Panc1 (cell line): ENCODE measurements around the gene SYTL3. TPM values are rescaled to one million over a fixed set of nuclear protein-coding genes. Genes with fewer than 3 reads are reported as not detected.

Experiments used
- ATAC-seq: fragments of 200-7000 bp; cut with Tn5 transposase; 2 replicates; pipeline ENCODE4 v1.9.1; 2020; ENCODE audit warnings: mild to moderate bottlenecking, moderate library complexity
- BruUV-seq: library from RNA; stranded (reverse); fragments of 400-500 nt; replicated peaks from 2 replicates; lab custom pipeline; 2021; lab: Mats Ljungman, UMichigan
- CTCF ChIA-PET: fragments of 300-600 bp; sonication (Branson Sonifier 250); formaldehyde crosslinking; loops from one replicate; lab custom pipeline; 2022; ENCODE audit warnings: antibody characterized with exemption; lab: Charles Lee
- POLR2A ChIA-PET: fragments of 300-600 bp; sonication (Branson Sonifier 250); formaldehyde crosslinking; loops from one replicate; lab custom pipeline; 2022; ENCODE audit warnings: antibody characterized with exemption; lab: Charles Lee
- DNase-seq: peaks from one replicate; pipeline ENCODE4 v3.0.0-alpha.2; 2010; ENCODE audit warnings: low read depth, low spot score
- H3K27ac ChIP-seq: 2 replicates; pipeline ENCODE4 v1.5.1; 2011; ENCODE audit warnings: mild to moderate bottlenecking, low read length, inconsistent platforms
- H3K27me3 ChIP-seq: fragments of 200-500 bp; sonication (Bioruptor generic); 2 replicates; pipeline ENCODE4 v1.6.0; 2014; ENCODE audit warnings: low read length, inconsistent platforms; ENCODE audit not compliant: control insufficient read depth, insufficient read depth
- H3K36me3 ChIP-seq: fragments of 200-500 bp; sonication (Bioruptor generic); 2 replicates; pipeline ENCODE4 v1.5.1; 2014; ENCODE audit warnings: inconsistent platforms, mild to moderate bottlenecking, low read length, moderate library complexity; ENCODE audit not compliant: control insufficient read depth, insufficient read depth
- H3K4me1 ChIP-seq: 2 replicates; pipeline ENCODE4 v1.5.1; 2011; ENCODE audit warnings: inconsistent platforms, mild to moderate bottlenecking, low read length, moderate library complexity; ENCODE audit not compliant: control insufficient read depth, insufficient read depth
- H3K4me3 ChIP-seq, 2 experiments: 2 replicates each; pipeline ENCODE4 v1.5.1; 2011 to 2012; ENCODE audit warnings: low read depth in 2 of 2, low read length in 2 of 2, mild to moderate bottlenecking in 2 of 2, inconsistent platforms in 1 of 2, moderate library complexity in 1 of 2
- H3K9me3 ChIP-seq: fragments of 200-500 bp; sonication (Bioruptor generic); 2 replicates; pipeline ENCODE4 v1.5.1; 2014; ENCODE audit warnings: low read depth, mild to moderate bottlenecking, inconsistent platforms, low read length, moderate library complexity; ENCODE audit not compliant: control insufficient read depth, insufficient read depth
- POLR2AphosphoS5 ChIP-seq: IDR thresholded peaks from 2 replicates; pipeline ENCODE4 v1.6.1; 2012; ENCODE audit warnings: mild to moderate bottlenecking, low read depth, low read length, moderate library complexity
- SIN3A ChIP-seq: IDR thresholded peaks from 2 replicates; pipeline ENCODE4 v1.6.1; 2012; ENCODE audit warnings: low read depth, mild to moderate bottlenecking, low read length, moderate library complexity, borderline replicate concordance; ENCODE audit not compliant: insufficient read depth
- in situ Hi-C: cut with HindIII; loops from 2 replicates; pipeline ENCODE4 v1.10.0; 2016; ENCODE audit warnings: low sequenced_read_pairs, low pct_unique_long_range_greater_than_20kb
- intact Hi-C: fragments of 100-400 bp; cut with micrococcal nuclease; formaldehyde crosslinking; loops from one replicate; pipeline ENCODE4 v1.10.0; 2022; ENCODE audit not compliant: unreplicated experiment
- total RNA-seq: library from RNA; stranded (reverse); gene quantifications from one replicate; pipeline ENCODE4 v1.2.1, GENCODE V29; 2021; ENCODE audit not compliant: unreplicated experiment
- TF ChIP-seq, protein P1 (sequence below), 2 experiments: IDR thresholded peaks; 2 replicates each; pipeline ENCODE4 v1.6.1; 2011 to 2012; ENCODE audit warnings: low read depth in 2 of 2, control low read depth in 1 of 2, low read length in 1 of 2, mild to moderate bottlenecking in 1 of 2, moderate library complexity in 1 of 2; ENCODE audit not compliant: insufficient read depth in 1 of 2

The SYTL3 gene
- total RNA-seq, 1 experiment from 2014 or later, result 1.4 TPM

DNA sequence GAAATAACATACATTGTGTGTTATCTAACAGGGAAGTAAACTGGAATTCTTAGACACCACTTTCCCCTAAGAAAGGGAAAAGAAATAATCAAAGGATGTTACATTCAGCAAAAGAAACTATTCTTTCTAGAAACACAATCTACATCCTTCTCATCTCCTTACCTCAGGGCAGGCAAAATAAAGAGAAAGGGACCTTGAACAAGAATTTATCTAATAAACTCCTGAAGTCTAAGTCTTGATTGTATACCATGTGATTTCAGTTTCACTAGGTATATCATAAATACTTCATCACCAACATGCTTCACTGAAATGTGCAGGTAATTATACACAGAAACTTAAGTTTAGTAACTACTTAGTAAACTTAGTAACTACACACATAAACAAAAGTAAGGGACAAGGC is 154.4 kb downstream of the SYTL3 start:
- TF ChIP-seq, protein P1, sequence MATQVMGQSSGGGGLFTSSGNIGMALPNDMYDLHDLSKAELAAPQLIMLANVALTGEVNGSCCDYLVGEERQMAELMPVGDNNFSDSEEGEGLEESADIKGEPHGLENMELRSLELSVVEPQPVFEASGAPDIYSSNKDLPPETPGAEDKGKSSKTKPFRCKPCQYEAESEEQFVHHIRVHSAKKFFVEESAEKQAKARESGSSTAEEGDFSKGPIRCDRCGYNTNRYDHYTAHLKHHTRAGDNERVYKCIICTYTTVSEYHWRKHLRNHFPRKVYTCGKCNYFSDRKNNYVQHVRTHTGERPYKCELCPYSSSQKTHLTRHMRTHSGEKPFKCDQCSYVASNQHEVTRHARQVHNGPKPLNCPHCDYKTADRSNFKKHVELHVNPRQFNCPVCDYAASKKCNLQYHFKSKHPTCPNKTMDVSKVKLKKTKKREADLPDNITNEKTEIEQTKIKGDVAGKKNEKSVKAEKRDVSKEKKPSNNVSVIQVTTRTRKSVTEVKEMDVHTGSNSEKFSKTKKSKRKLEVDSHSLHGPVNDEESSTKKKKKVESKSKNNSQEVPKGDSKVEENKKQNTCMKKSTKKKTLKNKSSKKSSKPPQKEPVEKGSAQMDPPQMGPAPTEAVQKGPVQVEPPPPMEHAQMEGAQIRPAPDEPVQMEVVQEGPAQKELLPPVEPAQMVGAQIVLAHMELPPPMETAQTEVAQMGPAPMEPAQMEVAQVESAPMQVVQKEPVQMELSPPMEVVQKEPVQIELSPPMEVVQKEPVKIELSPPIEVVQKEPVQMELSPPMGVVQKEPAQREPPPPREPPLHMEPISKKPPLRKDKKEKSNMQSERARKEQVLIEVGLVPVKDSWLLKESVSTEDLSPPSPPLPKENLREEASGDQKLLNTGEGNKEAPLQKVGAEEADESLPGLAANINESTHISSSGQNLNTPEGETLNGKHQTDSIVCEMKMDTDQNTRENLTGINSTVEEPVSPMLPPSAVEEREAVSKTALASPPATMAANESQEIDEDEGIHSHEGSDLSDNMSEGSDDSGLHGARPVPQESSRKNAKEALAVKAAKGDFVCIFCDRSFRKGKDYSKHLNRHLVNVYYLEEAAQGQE (IDR thresholded peaks at IDR 0.05; ENCODE audit: insufficient read depth in 1 of 2, low read depth in 2 of 2, low read length in 1 of 2), result no peak
- H3K4me3 ChIP-seq, result no peak overlapping the region

GRCh38 chr6:158805698-158806377 is 156.0 kb downstream of the SYTL3 start:
- in situ Hi-C loops, result no loop called here
- CTCF ChIA-PET, result no interaction called here
- no peaks in the 10 kb centered on the region for H3K9me3 ChIP-seq
- DNase-seq (no peak), ATAC-seq (no peak)
- TSS peak; percentile 22 for BruUV-seq
- H3K4me3 ChIP-seq, result no peak overlapping the region
- H3K4me1 ChIP-seq, result peaks cover 84% of the 10 kb centered on the region
- H3K27me3 ChIP-seq, result no peaks in the 10 kb centered on the region
- H3K36me3 ChIP-seq, result peaks cover 22% of the 10 kb centered on the region
- POLR2A ChIA-PET, result no interaction called here
- TF ChIP-seq SIN3A (no peak), POLR2AphosphoS5 (0 out of 2 replicates have a peak, but pooled peaks have one; percentile 12)
- TF ChIP-seq, protein P1 (IDR thresholded peaks at IDR 0.05; ENCODE audit: insufficient read depth in 1 of 2, low read depth in 2 of 2, low read length in 1 of 2), result no peak
- intact Hi-C loops, result no loop called here
- H3K27ac ChIP-seq, result no peak overlapping the region; the same call in 1 of the 2 replicates

More for the DNA sequence above, 154.4 kb downstream of the SYTL3 start:
- H3K27me3 ChIP-seq, result no peaks in the 10 kb centered on the region
- POLR2A ChIA-PET, result no interaction called here
- CTCF ChIA-PET, result no interaction called here
- ATAC-seq, result no peak
- no TSS peak for BruUV-seq
- H3K9me3 ChIP-seq, result no peaks in the 10 kb centered on the region
- peaks cover 83% of the 10 kb centered on the region for H3K4me1 ChIP-seq
- in situ Hi-C loops, result no loop called here
- intact Hi-C loops, result no loop called here
- DNase-seq, result no peak
- H3K27ac ChIP-seq, result peak overlapping the region; percentile 54
- peaks cover 8% of the 10 kb centered on the region for H3K36me3 ChIP-seq
